NCI-H226 (cell line): Measurements from ENCODE around the gene TMPRSS9.
"Not testable (repeated sequence)": the region's sequence is repeated elsewhere in the genome, so short reads cannot be mapped to it uniquely, and the experiment has no call there.

Source experiments
- DNase-seq: peaks from one replicate; pipeline ENCODE4 v3.0.0-alpha.2; 2015

The TMPRSS9 gene

GRCh38 chr19:2395293-2395829 is 35.3 kb downstream of the TMPRSS9 start:
- not testable (repeated sequence) for DNase-seq

DNA sequence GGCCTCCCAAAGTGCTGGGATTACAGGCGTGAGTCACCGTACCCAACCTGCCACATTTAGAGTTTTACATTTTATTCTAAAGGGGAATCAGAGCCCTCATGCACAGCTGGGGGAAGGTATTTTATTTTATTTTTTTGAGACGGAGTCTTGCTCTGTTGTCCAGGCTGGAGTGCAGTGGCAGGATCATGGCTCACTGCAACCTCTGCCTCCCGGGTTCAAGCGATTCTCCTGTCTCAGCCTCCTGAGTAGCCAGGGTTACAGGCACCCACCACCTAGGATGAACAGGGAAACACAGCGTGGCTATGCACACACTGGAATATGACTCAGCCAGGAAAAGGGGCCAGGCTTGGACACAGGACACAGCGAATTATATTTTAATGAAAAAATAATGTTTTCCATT is 37.1 kb downstream of the TMPRSS9 start:
- not testable (repeated sequence) for DNase-seq

- no peak for DNase-seq
Observed at GRCh38 chr19:2398735-2399305, 38.8 kb downstream of the TMPRSS9 start.

DNA sequence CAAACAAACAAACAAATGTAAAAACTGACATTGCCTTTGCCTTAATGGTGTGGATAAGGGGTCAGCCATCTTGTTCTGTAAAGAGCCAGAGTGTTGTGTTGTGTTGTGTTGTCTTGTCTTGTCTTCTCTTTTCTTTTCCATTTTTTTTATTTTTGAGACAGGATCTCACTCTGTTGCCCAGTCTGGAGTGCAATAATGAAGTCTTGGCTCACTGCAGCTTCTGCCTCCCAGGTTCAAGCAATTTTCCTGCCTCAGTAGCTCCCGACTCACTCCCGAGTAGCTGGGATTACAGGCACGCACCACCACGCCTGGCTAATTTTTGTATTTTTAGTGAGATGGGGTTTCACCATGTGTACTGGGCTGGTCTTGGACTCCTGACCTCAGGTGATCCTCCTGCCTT is 39.5 kb downstream of the TMPRSS9 start:
- no peak for DNase-seq

DNA sequence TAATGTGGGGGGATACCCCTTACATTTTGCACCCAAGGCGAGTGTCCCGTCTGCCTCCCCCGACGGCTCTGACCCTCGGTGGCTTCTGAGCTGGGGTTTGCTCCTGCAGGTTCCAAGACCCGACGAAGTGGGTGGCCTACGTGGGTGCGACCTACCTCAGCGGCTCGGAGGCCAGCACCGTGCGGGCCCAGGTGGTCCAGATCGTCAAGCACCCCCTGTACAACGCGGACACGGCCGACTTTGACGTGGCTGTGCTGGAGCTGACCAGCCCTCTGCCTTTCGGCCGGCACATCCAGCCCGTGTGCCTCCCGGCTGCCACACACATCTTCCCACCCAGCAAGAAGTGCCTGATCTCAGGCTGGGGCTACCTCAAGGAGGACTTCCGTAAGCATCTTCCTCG is 48.2 kb downstream of the TMPRSS9 start:
- no peak for DNase-seq

- DNase-seq, result no peak
Observed at GRCh38 chr19:2409352-2409912, 49.4 kb downstream of the TMPRSS9 start.

- no peak for DNase-seq
Observed at GRCh38 chr19:2410023-2410422, 50.0 kb downstream of the TMPRSS9 start.

- DNase-seq, result no peak
Observed at GRCh38 chr19:2411709-2412108, 51.6 kb downstream of the TMPRSS9 start.

DNA sequence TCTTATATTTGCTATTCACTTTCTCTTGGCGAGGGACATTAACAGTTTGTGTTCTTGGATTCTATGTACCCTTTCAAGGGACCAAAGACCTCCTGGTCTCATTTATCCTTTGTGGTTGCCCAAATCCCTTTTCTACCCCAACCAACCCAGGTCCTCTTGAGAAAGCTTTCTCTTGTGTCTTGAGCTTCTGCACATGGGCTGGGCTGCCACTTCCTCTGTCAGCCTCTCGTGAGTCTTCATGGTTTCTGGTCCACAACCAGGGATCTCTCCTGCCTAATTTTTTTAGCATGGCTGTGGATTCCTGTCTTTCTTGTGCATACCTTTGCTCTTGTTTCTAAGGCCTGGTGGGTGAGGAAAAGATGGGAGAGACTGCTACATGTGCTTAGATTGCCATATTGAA is 52.4 kb downstream of the TMPRSS9 start:
- DNase-seq, result no peak

DNA sequence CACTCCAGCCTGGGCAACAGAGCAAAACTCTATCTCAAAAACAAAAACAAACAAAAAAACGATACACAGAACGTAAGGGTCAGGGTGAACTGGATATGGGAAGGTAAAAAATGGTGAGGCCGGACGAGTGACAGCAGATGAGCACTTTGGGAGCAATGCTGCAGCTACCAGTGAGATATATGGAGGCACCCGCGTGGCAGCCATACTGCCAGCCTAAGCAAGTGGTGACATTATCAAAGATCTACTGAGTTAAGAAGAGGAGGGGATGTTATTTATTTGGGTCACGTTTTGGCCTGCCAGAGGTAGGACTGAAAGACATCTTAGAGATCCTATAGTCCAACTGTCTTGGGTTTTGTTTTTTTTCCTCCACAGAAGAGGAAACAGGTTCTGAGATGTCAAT is 53.1 kb downstream of the TMPRSS9 start:
- no peak for DNase-seq

DNA sequence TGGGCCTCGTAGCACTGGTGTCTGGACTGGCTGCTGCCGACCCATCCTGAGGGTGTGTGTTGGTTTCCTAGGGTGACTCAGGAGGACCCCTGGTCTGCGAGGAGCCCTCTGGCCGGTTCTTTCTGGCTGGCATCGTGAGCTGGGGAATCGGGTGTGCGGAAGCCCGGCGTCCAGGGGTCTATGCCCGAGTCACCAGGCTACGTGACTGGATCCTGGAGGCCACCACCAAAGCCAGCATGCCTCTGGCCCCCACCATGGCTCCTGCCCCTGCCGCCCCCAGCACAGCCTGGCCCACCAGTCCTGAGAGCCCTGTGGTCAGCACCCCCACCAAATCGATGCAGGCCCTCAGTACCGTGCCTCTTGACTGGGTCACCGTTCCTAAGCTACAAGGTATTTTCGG is 53.6 kb downstream of the TMPRSS9 start:
- no peak for DNase-seq

DNA sequence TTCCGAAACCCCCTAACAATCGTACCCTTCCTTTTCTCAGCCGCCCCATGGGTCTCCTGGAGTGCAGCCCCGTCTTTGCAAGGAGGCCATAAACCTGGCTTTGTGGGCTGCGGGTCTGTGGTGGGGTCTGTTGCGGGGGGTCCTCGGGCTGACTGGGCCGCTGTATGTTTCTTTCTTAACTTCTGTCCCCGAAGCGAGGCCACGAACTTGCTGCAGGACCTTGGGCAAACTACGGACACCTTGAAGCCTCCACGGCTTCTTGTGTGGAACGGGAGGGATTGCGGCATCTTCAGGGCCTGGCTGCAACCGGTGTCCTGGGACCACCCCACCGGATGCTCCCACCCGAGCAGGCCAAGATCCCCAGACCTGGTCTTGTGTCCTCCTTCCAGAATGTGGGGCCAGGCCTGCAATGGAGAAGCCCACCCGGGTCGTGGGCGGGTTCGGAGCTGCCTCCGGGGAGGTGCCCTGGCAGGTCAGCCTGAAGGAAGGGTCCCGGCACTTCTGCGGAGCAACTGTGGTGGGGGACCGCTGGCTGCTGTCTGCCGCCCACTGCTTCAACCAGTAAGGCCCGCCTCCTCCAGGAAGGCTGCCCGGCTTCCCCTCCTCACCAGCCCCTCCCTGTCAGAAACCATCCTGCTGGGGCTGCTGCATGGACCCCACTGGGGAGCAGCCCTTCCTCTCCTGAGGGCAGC is 55.4 kb downstream of the TMPRSS9 start:
- DNase-seq, result no peak

GRCh38 chr19:2415973-2416319 is 55.9 kb downstream of the TMPRSS9 start:
- no peak for DNase-seq

DNA sequence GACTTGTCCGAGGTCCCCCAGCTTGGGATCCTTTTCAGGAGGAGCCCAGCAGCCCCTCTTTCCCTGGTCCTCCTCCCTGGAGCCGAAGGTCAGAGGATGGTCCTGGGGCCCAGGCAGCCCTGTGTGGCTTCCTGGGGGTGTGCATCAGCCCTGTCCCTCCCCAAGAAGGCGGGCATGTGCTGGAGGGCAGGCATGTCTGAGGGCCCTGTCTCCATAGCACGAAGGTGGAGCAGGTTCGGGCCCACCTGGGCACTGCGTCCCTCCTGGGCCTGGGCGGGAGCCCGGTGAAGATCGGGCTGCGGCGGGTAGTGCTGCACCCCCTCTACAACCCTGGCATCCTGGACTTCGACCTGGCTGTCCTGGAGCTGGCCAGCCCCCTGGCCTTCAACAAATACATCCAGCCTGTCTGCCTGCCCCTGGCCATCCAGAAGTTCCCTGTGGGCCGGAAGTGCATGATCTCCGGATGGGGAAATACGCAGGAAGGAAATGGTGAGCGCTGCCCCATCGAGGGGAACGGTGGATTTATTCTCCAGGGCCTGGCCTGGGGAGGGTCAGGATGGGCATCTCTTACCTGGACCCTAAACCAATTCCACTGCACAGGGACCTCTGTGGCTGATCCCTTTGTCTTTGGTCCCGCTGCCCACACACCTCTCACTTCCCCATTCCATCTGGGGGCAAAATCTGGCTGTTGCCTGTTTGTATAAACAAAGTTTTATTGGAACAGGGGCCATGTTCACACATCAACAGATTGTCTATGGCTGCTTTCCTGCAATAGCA is 56.4 kb downstream of the TMPRSS9 start:
- DNase-seq, result no peak

GRCh38 chr19:2417436-2417835 is 57.4 kb downstream of the TMPRSS9 start:
- DNase-seq, result not testable (repeated sequence)

DNA sequence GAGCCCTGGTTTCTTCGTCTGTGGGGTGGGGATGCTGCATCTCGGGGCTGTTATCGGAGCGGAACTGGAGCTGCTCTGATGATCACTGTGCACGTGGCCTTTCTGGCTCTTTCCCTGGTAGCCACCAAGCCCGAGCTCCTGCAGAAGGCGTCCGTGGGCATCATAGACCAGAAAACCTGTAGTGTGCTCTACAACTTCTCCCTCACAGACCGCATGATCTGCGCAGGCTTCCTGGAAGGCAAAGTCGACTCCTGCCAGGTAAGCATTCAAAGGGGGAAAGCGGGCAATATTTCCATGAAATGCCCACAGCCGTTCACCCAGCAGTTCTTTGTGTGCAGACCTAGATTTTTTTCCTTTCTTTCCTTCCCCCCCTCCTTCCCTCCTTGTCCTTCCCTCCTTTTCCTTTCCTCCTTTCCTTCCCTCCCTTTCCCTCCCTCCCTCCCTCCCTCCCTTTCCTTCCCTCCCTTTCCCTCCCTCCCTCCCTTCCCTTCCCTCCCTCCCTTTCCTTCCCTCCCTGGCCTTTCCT is 57.9 kb downstream of the TMPRSS9 start:
- no peak for DNase-seq

DNA sequence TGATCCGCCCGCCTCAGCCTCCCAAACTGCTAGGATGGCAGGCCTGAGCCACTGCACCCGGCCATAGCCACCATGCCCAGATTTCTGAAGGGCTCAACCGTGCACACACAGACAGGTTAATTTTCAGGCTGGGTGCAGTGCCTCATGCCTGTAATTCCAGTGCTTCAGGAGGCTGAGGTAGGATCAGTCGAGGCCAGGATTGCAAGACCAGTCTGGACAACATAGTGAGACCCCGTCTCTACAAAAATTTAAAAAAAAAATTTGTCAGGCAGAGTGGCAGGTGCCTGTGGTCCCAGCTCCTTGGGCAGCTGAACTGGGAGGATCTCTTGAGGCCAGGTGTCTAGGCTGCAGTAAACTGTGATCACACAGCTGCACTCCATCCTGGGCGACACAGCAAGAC is 59.7 kb downstream of the TMPRSS9 start:
- no peak for DNase-seq

GRCh38 chr19:2420490-2420889 is 60.4 kb downstream of the TMPRSS9 start:
- DNase-seq, result no peak

DNA sequence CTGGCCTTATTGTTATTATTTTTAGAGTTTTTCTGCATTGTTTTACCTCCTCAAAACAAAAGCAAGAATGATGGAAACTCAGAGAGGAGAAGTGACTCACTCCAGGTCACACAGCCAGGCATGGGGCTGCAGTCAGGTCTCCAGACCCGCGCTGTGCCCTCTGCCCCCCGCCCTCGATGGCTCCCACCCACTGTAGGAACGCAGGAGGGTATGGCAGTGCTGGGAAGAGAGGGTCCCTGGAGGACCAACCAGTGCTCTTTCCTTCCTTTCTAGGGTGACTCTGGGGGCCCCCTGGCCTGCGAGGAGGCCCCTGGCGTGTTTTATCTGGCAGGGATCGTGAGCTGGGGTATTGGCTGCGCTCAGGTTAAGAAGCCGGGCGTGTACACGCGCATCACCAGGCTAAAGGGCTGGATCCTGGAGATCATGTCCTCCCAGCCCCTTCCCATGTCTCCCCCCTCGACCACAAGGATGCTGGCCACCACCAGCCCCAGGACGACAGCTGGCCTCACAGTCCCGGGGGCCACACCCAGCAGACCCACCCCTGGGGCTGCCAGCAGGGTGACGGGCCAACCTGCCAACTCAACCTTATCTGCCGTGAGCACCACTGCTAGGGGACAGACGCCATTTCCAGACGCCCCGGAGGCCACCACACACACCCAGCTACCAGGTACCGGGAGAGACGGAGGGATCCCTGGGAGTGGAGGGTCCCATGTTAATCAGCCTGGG is 61.7 kb downstream of the TMPRSS9 start:
- no peak for DNase-seq

- no peak for DNase-seq
Observed at GRCh38 chr19:2423071-2423914, 63.2 kb downstream of the TMPRSS9 start.

GRCh38 chr19:2423915-2424685 is 64.0 kb downstream of the TMPRSS9 start:
- no peak for DNase-seq
